T1000 (cell line): ENCODE data around the gene HMCN2.

Experiments used
- DNase-seq: peaks from one replicate; lab custom pipeline; 2025; ENCODE audit warnings: mixed read lengths; lab: John Stamatoyannopoulos, UW

The HMCN2 gene

DNA sequence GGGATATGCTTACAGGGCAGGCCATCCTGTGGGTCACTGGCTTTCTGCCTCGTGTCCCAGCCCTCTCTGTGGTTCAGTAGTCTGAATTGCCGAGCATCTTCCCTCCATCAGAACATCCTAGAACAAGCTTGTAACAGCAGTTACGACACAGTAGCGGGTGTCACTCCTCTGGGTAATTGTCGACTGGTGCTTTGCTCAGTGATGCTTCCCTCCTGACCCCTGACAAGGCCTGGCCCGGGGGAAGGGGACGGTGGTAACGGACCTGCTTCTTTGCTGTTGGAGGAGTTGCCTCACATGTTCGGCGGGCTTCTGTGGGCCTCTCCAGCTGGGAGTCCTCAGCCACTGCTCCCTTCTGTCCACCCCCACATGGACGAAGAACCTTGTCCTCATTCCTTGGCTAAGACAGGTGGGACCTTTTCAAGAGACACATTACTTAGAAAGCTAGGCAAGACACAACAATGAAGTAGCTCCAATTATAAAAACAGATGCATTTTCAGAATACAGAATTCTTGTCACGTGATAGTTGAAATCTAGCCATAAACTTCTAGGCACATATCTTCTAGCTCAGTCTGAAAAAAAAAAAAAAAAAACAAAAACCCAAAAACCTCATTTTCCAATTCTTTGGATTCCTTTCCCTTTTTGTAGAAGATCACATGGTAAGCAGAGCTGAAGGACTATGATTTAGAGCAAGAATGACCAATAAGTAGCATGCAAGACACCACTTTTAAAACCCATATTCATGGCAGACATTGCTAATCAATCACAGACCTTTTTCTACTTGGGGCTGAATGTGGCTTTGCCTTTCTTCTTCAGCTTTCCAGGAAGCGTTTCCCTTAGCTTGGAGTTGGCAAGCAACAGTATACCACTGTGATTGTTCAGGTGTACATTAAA is 25.0 kb downstream of the HMCN2 start:
- DNase-seq, result no peak

DNA sequence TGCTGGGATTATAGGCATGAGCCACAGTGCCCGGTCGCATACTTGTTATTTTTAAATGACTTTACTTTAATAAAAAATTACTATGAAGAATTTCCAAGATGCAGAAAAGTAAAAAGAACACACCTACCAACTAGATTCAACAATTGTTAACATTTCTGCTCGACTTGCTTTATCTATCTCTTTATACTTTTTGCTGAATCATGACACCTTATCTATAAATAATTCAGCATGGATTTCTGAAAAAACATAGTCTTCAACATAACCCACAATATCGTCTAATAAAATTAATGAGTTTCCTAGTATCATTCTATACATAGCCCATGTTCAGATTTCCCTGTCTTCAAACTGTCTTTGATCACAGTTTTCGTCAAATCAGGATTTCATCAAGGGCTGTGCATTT is 25.9 kb downstream of the HMCN2 start:
- no peak for DNase-seq

GRCh38 chr9:130292106-130292505 is 26.5 kb downstream of the HMCN2 start:
- DNase-seq, result no peak

DNA sequence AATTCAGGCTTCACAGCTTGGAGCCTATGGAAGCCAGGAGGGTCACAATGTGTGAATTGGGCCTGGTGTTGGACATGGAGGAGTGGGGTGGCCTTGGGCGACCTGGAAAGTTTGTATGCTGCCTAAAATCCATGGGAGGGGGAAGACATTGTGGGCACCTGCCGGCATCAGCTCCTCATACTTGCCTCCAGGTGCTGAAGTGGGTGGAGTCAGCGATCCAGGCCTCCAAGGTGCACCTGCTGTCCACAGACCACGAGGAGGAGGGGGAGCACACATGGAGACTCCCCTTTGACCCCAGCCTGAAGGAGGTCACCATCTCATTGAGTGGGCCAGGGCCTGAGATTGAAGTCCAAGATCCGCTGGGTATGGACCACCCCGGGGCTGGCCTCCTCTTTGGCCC is 29.1 kb downstream of the HMCN2 start:
- no peak for DNase-seq

DNA sequence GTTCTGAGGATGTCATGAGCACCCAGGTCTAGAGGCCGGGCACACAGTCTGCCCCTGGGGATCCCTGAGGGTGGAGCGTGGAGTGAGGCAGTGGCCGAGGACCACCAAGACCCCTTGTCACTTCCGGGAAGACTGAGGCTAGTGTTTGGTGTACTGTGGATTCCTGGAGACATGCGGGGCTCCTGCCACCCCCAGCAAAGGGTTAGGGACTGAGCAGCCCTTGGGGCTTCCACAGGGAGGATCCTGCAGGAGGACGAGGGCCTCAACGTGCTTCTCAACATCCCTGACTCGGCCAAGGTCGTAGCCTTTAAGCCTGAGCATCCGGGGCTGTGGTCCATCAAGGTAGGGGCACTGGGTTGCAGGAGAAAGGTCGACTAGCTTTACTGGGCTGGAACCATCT is 29.9 kb downstream of the HMCN2 start:
- DNase-seq, result no peak

- DNase-seq, result no peak
Observed at GRCh38 chr9:130295945-130296782, 30.6 kb downstream of the HMCN2 start.

DNA sequence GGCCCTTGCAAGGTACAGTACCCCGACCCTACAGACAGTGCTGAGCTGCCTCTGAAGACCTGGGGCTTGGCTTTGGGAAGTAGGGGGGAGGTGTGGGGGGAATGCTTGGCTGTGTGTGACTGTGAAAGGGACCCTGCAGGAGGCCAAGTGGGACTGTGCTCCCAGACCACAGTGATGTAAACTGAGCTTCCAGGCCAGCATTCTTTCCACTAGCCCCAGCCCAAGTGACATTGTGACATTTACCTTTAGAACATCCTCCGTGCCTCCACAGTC is 31.2 kb downstream of the HMCN2 start:
- no peak for DNase-seq

DNA sequence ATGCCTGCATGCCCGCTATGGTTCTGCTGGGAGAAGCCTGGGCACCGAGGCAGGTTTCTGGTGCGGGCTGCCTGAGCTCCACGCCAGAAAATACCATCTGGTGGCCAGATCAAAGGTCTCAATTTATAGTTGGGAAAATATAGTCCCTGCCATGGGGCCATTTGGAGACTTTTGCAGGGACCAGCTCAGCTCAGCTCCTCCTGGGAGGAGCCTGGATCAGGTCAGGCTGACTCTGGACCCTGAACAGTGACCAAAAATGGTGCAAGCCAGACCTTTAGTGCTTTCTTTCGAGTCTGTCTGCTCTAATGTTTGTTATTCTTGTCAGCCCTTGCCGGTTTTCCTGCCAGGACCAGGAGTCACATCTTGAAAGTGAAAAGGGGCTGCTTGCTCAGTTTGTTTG is 31.8 kb downstream of the HMCN2 start:
- DNase-seq, result no peak

- no peak for DNase-seq
Observed at GRCh38 chr9:130298662-130299279, 33.2 kb downstream of the HMCN2 start.

DNA sequence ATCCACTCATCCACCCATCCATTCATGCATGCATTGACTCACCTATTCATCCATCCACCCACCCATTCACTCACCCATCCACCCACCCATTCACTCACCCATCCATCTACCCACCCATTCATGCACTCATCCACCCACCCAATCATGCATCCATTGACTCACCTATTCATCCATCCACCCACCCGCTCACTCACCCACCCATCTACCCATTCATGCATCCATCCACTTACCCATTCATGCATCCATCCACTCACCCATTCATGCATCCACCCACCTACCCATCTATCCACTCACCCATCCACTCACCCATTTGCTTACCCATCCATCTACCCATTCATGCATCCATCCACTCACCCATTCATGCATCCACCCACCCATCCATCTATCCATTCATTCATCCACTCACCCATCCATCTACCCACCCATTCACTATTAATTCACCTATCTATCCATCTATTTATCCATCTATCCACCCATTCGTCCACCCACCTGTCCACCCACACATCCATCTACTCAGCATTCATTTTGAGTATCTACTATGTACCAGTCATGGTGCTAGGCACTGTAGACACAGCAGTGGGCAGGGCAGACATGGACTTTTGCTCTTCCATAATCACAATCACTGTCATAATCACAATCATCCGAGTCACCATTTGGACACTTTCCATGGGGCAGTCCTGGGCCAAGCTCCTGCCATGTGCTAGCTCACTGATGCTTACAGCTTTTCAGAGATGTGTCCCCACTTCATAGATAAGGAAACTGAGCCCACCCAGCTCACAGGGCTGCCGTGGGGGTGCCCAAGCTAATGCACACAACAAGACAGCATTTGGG is 34.4 kb downstream of the HMCN2 start:
- DNase-seq, result no peak

- no peak for DNase-seq
Observed at GRCh38 chr9:130300739-130301138, 35.2 kb downstream of the HMCN2 start.

DNA sequence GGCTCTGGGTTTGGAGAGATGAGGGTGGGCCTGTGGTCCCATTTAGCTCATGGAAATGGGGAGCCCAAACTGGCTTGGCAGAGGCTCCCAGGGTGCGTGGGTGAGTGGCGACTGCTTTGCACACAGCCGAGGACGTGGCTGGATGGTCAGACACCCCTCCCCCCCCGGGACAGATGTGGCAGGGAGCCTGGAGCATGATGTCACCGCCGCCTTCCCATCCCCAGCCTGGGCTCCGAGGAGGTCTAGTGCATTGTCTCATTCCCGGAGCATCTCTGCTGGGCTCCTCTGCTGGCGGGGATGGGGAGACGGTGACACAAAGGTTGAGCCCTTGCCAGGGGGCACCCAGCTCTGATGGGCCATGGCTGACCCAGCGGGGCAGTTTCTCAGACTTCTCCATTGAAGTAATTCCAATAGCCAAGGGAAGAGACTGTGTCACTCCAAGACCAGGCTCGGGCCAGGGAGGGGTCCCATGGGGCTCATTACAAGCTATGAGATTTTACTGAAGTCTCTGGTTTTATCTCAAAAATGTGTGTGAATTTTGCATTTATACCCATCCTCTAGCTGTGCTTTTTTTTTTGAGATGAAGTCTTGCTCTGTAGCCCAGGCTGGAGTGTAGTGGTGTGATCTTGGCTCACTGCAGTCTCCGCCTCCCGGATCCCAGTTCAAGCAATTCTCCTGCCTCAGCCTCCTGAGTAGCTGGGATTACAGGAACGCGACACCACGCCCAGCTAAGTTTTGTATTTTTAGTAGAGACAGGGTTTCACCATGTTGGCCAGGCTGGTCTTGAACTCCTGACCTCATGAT is 36.1 kb downstream of the HMCN2 start:
- no peak for DNase-seq

GRCh38 chr9:130302785-130303612 is 37.4 kb downstream of the HMCN2 start:
- DNase-seq, result no peak

GRCh38 chr9:130303613-130304055 is 38.1 kb downstream of the HMCN2 start:
- no peak for DNase-seq

- DNase-seq, result no peak
Observed at GRCh38 chr9:130304116-130304515, 38.6 kb downstream of the HMCN2 start.

- DNase-seq, result no peak
Observed at GRCh38 chr9:130304643-130305042, 39.1 kb downstream of the HMCN2 start.

DNA sequence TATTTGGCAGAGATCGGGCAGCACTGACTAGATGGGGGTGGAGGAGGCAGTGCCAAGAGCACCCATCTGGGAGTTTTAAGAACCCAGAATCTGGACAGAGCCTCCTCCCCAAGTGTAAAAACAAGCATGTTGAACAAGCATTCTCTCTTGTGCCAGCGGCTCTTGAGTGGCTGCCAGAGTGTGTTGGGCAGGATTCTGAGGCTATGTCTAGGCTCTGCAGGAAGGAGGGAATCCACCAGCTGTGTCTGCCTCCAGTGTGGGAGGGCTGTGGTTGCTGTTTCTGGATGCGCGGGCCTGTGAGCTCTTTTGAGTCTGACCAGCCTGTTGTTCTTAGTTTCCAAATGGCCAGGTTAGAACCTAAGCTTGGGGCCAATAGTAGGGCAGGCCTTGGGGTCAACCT is 39.8 kb downstream of the HMCN2 start:
- DNase-seq, result no peak

DNA sequence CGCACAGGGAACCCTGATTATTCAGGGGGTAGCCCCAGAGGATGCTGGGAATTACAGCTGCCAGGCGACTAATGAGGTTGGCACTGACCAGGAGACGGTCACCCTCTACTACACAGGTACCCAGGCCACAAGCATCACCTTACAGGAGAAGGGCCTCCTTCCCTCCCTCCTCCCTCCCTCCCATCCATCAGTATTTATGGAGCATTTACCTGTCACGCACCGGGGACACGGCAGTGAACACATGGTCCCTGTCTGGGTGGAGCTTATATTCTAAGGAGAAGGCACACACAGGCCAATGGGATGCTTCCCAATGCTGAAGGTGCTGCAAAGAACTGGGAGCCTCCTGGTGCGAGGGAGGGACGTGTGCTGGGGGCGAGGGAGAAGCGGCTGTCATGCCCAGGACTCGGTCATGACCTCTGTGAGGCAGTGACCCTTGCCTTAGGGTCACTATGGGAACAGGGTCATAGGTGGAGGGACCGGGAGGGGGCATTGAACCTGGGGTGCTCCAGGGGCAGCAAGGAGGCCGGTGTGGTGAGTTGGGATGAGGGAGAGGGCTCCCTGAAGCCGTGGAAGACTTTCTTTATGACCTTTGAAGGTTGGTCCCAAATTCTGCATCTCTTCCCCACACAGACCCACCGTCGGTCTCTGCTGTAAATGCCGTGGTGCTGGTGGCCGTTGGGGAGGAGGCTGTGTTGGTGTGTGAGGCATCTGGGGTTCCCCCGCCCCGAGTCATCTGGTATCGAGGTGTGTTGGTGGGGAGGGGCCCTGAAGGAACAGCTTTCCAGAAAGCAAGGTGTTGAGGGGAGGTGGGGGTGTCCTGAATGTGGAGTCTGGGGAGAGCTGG is 41.5 kb downstream of the HMCN2 start:
- DNase-seq, result no peak

GRCh38 chr9:130307667-130307943 is 42.0 kb downstream of the HMCN2 start:
- DNase-seq, result no peak
